Activated CD8-positive, alpha-beta T cell treated with anti-CD3 and anti-CD28 coated beads, Interleukin-2, amount 10 ng/mL, durations not matched to agents 7 days and 5 days (primary cell): ENCODE data around the gene DELE1. TPM values are rescaled to one million over a fixed set of nuclear protein-coding genes. Genes with fewer than 3 reads are reported as not detected.

Experiments
- ATAC-seq: fragments of 150-1000 bp; cut with Tn5 transposase; one replicate; pipeline ENCODE4 v1.10.0; 2021; ENCODE audit warnings: moderate library complexity
- CTCF ChIA-PET: fragments of 350-600 bp; sonication (Branson Sonifier 250); formaldehyde crosslinking; loops from one replicate; lab custom pipeline; 2021; ENCODE audit warnings: antibody characterized with exemption; lab: Charles Lee
- POLR2A ChIA-PET: fragments of 350-600 bp; sonication (Branson Sonifier 250); formaldehyde crosslinking; loops from one replicate; lab custom pipeline; 2021; ENCODE audit warnings: antibody characterized with exemption; lab: Charles Lee
- DNase-seq: peaks from one replicate; pipeline ENCODE4 v3.0.0-alpha.2; 2020
- H3K27ac Mint-ChIP-seq: one replicate; pipeline ENCODE4 v1.8.0; 2021; ENCODE audit warnings: mild to moderate bottlenecking, mixed read lengths
- H3K27me3 Mint-ChIP-seq: one replicate; pipeline ENCODE4 v1.8.0; 2021; ENCODE audit warnings: low read depth, mixed read lengths
- H3K36me3 Mint-ChIP-seq: one replicate; pipeline ENCODE4 v1.8.0; 2021; ENCODE audit warnings: low read depth, mixed read lengths
- H3K4me1 Mint-ChIP-seq: one replicate; pipeline ENCODE4 v1.8.0; 2021; ENCODE audit warnings: low read depth, mixed read lengths
- H3K4me3 Mint-ChIP-seq: one replicate; pipeline ENCODE4 v1.8.0; 2021; ENCODE audit warnings: mild to moderate bottlenecking, mixed read lengths
- H3K9me3 Mint-ChIP-seq: one replicate; pipeline ENCODE4 v1.8.0; 2022; ENCODE audit warnings: mixed read lengths; ENCODE audit not compliant: insufficient read depth
- total RNA-seq, 2 experiments: library from RNA; stranded (reverse); gene quantifications; one replicate each; pipeline ENCODE4 v1.2.3, GENCODE V29; 2021

DELE1 gene
- total RNA-seq, 2 experiments from 2014 or later: 65.7 to 65.8 TPM

DNA sequence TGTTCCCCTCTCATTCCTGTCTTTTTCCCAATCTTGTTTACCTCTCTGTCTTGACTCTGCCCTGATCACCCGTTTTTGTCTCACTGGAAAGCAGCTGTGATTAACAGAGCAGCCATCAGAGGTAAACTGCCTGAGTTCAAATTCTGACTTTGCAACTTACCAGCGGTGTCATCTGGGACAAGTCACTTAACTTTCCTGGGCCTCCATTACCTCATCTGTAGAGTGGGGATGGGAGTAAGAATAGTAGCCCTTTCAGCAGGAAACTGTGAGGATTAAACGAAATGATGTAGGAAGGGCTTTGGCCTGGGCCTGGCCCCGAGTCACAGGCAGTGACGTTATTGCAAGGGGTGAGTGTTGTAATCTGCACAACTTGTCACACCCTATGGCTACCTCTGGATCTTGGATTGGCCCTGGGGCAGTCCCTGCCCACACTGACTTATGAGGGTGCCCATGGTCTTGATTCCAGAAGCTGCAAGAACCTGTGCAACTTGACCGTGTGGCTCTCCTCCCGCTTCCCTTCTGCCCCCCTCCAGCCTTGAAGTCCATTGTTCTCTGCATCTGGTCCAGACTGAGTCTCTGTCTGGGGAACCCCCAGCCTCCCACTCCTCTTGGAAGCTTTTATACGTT is 35.0 kb downstream of the DELE1 start:
- POLR2A ChIA-PET: interaction anchor here (2.8 to 3.0 kb wide), 2 partner anchors 10 to 35 kb away, joined by 12 to 30 read pairs; partner anchors contain the start of genes DELE1 and RNF14
- H3K36me3 Mint-ChIP-seq: no peaks in the 10 kb centered on the region
- no peaks in the 10 kb centered on the region for H3K27me3 Mint-ChIP-seq
- H3K4me3 Mint-ChIP-seq: peak overlapping the region; percentile 60
- CTCF ChIA-PET: interaction anchor here (1.1 to 6.9 kb wide), 12 partner anchors 12 to 294 kb away, joined by 3 to 224 read pairs (median 20); partner anchors contain the start of genes DELE1, PCDH1 and RNF14
- DNase-seq (no peak), ATAC-seq (no peak)
- peaks cover 66% of the 10 kb centered on the region for H3K4me1 Mint-ChIP-seq
- H3K27ac Mint-ChIP-seq: peak overlapping the region; percentile 82
- no peaks in the 10 kb centered on the region for H3K9me3 Mint-ChIP-seq

DNA sequence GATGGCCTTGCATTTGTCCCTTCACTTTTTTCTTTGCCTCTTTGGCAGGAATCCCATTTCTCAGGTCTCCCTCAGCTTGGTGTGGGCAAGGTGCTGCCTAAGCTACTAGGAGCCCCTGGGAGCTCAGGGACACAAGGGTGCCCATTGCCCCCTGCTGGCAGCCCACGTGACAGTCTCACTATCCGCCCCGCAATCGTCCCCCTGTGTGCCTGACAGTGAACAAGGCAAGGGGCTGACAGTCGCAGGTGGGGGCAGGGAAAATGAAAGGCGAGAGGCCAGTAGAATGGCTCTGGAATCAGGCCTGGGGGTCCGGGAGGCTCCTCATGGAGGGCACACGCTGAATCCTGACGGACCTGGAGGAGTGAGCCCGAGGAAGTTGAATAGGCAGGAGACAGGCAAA is 36.3 kb downstream of the DELE1 start:
- Mint-ChIP-seq H3K27ac (peak overlapping the region; percentile 68), H3K27me3 (no peaks in the 10 kb centered on the region), H3K9me3 (no peaks in the 10 kb centered on the region), H3K4me1 (peaks cover 58% of the 10 kb centered on the region), H3K4me3 (no peak overlapping the region), H3K36me3 (no peaks in the 10 kb centered on the region)
- DNase-seq (peak; percentile 34), ATAC-seq (no peak)
- CTCF ChIA-PET: interaction anchor here (0.6 to 6.9 kb wide), 59 partner anchors 11 to 418 kb away, joined by 3 to 224 read pairs (median 6); partner anchors contain the start of genes DELE1, FCHSD1, NDFIP1 and PCDH1
- POLR2A ChIA-PET: interaction anchor here (0.8 to 3.0 kb wide), 9 partner anchors 10 to 277 kb away, joined by 3 to 33 read pairs (median 5); partner anchors contain the start of genes DELE1 and RNF14

DNA sequence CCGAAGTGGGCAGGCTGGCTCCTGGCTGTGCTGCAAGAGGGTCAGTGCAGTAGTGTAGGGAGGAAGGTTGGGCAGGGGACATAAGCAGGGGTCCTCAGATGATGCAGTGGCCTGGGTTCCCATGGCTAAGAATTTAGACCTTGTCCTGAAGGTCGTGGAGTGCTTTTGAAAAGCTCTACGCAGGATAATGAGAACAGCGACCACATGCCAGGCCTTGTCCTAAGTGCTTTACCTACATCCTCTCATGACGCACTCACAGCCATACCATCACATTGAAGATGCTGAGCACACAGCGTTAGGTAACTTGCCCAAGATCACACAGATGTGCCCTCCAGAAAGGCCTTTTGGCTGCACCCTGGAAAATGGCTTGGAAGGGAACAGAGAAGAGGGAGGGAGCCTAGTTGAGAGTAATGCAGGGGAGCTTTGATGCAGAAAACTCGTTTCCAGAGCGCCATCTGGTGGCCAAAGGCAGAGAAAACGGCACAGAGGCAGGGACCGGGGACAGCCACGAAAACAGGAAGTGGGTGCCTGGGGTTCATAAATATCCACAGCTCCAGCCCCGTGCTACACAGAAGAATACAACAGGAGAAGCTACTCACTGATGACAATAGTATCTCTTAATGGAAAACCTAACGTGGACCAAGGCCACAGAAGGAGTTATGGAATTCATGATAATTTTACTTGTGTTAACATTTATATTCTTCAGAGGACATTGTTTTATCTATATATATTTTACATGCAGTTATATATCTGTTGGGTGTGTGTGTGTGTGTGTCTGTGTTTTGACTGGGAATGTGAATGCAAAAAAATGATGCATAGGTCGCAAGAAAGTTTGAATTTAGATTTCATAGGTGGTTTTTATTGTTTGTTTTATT is 37.0 kb downstream of the DELE1 start:
- Mint-ChIP-seq H3K4me1 (peaks cover 58% of the 10 kb centered on the region), H3K27me3 (no peaks in the 10 kb centered on the region)
- ATAC-seq: peak; percentile 92

DNA sequence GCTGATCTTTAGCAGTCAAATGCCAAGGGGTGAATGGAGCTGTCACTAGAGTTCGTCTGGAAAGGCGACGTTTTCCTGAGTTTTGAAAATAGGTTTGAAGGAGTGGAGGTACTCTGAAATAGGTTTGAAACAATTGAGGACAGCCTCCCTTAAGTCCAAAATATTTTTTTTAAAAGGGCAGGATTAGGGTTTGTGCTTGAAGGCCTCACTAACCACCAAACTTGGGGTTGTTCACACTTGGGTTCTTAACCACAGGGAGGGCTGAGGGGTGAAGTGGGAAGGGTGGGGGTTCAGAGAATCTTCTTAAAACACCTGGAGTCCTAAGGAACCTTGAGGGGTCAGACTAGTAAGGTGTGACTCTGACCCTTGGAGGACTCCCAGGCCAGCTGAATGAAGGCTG is 37.8 kb downstream of the DELE1 start:
- ChIA-PET CTCF (interaction anchor here (0.7 to 6.9 kb wide), 76 partner anchors 9 to 369 kb away, joined by 3 to 224 read pairs (median 5); partner anchors contain the start of genes DELE1, FCHSD1, NDFIP1 and PCDH1), POLR2A (interaction anchor here (0.7 to 3.0 kb wide), 8 partner anchors 9 to 269 kb away, joined by 3 to 33 read pairs (median 6); partner anchors contain the start of genes DELE1 and RNF14)
- Mint-ChIP-seq H3K27ac (peak overlapping the region; percentile 86), H3K27me3 (no peaks in the 10 kb centered on the region), H3K4me3 (peak overlapping the region; percentile 40), H3K36me3 (no peaks in the 10 kb centered on the region), H3K4me1 (peaks cover 58% of the 10 kb centered on the region), H3K9me3 (no peaks in the 10 kb centered on the region)
- DNase-seq (no peak), ATAC-seq (no peak)

More for the DNA sequence above, 37.0 kb downstream of the DELE1 start:
- H3K4me3 Mint-ChIP-seq: peak overlapping the region; percentile 40
- peak; percentile 96 for DNase-seq
- H3K27ac Mint-ChIP-seq: peak overlapping the region; percentile 86
- H3K9me3 Mint-ChIP-seq: no peaks in the 10 kb centered on the region
- CTCF ChIA-PET: interaction anchor here (0.6 to 6.9 kb wide), 81 partner anchors 8 to 417 kb away, joined by 3 to 224 read pairs (median 5); partner anchors contain the start of genes DELE1, FCHSD1, NDFIP1 and PCDH1
- POLR2A ChIA-PET: interaction anchor here (0.7 to 3.0 kb wide), 13 partner anchors 9 to 277 kb away, joined by 3 to 33 read pairs (median 4); partner anchors contain the start of genes DELE1 and RNF14
- H3K36me3 Mint-ChIP-seq: no peaks in the 10 kb centered on the region

DNA sequence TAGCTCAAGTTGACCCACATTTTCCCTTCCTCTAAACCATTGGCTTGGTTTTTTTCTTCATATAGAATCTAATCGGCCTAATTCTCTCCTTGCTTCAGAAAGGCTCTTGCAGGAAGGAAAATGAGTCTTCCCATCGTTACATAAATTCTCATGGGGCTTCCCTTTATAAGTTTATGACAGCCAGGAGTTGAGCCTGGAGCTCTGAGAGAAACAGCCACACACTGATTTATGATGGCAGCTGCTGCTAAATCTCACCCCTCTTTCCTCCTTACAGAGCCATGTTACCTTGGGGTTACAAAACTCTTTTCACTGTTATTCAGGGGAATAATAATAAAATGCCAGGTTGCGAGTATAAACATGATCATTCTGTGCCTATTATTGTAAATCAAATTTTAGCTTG is 40.0 kb downstream of the DELE1 start:
- POLR2A ChIA-PET: interaction anchor here (0.6 kb wide), 1 partner anchor 53 kb away, joined by 3 read pairs; no protein-coding TSS in a partner anchor

GRCh38 chr5:141965071-141965470 is 41.4 kb downstream of the DELE1 start:
- ChIA-PET POLR2A (no interaction called here), CTCF (interaction anchor here (1.1 to 1.9 kb wide), 2 partner anchors 79 to 273 kb away, joined by 3 to 9 read pairs; no protein-coding TSS in a partner anchor)
- Mint-ChIP-seq H3K27ac (no peak overlapping the region), H3K4me3 (no peak overlapping the region), H3K36me3 (peaks cover 2% of the 10 kb centered on the region), H3K27me3 (no peaks in the 10 kb centered on the region), H3K9me3 (no peaks in the 10 kb centered on the region), H3K4me1 (peaks cover 41% of the 10 kb centered on the region)
- ATAC-seq (no peak), DNase-seq (no peak)

More for the DNA sequence above, 40.0 kb downstream of the DELE1 start:
- DNase-seq: no peak
- H3K4me1 Mint-ChIP-seq: peaks cover 48% of the 10 kb centered on the region
- H3K9me3 Mint-ChIP-seq: no peaks in the 10 kb centered on the region
- CTCF ChIA-PET: interaction anchor here (0.5 to 1.9 kb wide), 9 partner anchors 27 to 272 kb away, joined by 3 to 9 read pairs (median 3); no protein-coding TSS in a partner anchor
- no peak overlapping the region for H3K4me3 Mint-ChIP-seq
- no peaks in the 10 kb centered on the region for H3K36me3 Mint-ChIP-seq
- ATAC-seq: no peak
- H3K27me3 Mint-ChIP-seq: no peaks in the 10 kb centered on the region
- H3K27ac Mint-ChIP-seq: no peak overlapping the region

GRCh38 chr5:141966275-141966962 is 42.7 kb downstream of the DELE1 start:
- peaks cover 37% of the 10 kb centered on the region for H3K4me1 Mint-ChIP-seq
- no peak overlapping the region for H3K27ac Mint-ChIP-seq
- ATAC-seq (no peak), DNase-seq (no peak)
- ChIA-PET POLR2A (no interaction called here), CTCF (interaction anchor here (6.4 to 7.1 kb wide), 2 partner anchors 48 to 179 kb away, joined by 79 to 85 read pairs; partner anchors contain the start of gene GNPDA1)
- H3K9me3 Mint-ChIP-seq: no peaks in the 10 kb centered on the region
- peaks cover 2% of the 10 kb centered on the region for H3K36me3 Mint-ChIP-seq
- no peaks in the 10 kb centered on the region for H3K27me3 Mint-ChIP-seq
- no peak overlapping the region for H3K4me3 Mint-ChIP-seq

GRCh38 chr5:141966963-141967333 is 43.3 kb downstream of the DELE1 start:
- Mint-ChIP-seq H3K4me3 (no peak overlapping the region), H3K27me3 (no peaks in the 10 kb centered on the region), H3K9me3 (no peaks in the 10 kb centered on the region), H3K27ac (no peak overlapping the region), H3K4me1 (peaks cover 33% of the 10 kb centered on the region), H3K36me3 (peaks cover 2% of the 10 kb centered on the region)
- CTCF ChIA-PET: interaction anchor here (6.4 to 7.1 kb wide), 2 partner anchors 47 to 178 kb away, joined by 79 to 85 read pairs; partner anchors contain the start of gene GNPDA1
- DNase-seq (no peak), ATAC-seq (no peak)
- POLR2A ChIA-PET: no interaction called here

- H3K4me1 Mint-ChIP-seq: peaks cover 33% of the 10 kb centered on the region
- peak within 1 kb of the TSS; percentile 92 for H3K4me3 Mint-ChIP-seq
- peak; percentile 98 for ATAC-seq
- peaks cover 15% of the 10 kb centered on the region for H3K36me3 Mint-ChIP-seq
- H3K27ac Mint-ChIP-seq: peak within 1 kb of the TSS; percentile 95
- peak; percentile 96 for DNase-seq
- POLR2A ChIA-PET: interaction anchor here (0.6 to 3.2 kb wide), 36 partner anchors 8 to 1034 kb away, joined by 3 to 33 read pairs (median 4); partner anchors contain the start of genes DELE1, GNPDA1, NDFIP1 and PCDH12
- CTCF ChIA-PET: interaction anchor here (0.6 to 7.1 kb wide), 51 partner anchors 9 to 744 kb away, joined by 3 to 186 read pairs (median 4); partner anchors contain the start of genes DELE1, FCHSD1, GNPDA1 and NDFIP1
- no peaks in the 10 kb centered on the region for H3K9me3 Mint-ChIP-seq
- no peaks in the 10 kb centered on the region for H3K27me3 Mint-ChIP-seq
Observed at GRCh38 chr5:141968914-141969608, 45.4 kb downstream of the DELE1 start, which contains the start of gene RNF14. Gene RNF14, plus strand, starts transcription at chr5:141969105. Its CDS starts 4,484 bp downstream, at chr5:141973589.
